Uterus (tissue), 2 donors: ENCODE measurements around the gene TGIF1.

Experiments
- CTCF ChIP-seq, 4 experiments: fragments of 200-600 bp in 2 of 4; fragments of 450-650 bp in 2 of 4; sonication (generic) in 2 of 4; IDR thresholded peaks; one replicate each; pipeline ENCODE4 v1.5.1; 2016 to 2019; ENCODE audit warnings: antibody characterized with exemption in 4 of 4, mild to moderate bottlenecking in 2 of 4, moderate library complexity in 1 of 4
- POLR2A ChIP-seq, 2 donors: fragments of 450-650 bp; IDR thresholded peaks; one replicate each; pipeline ENCODE4 v1.6.1; 2016; ENCODE audit warnings: antibody characterized with exemption in 2 of 2, mild to moderate bottlenecking in 1 of 2, moderate library complexity in 1 of 2

- TF ChIP-seq CTCF (IDR thresholded peaks at IDR 0.05) (no peak), POLR2A (IDR thresholded peaks at IDR 0.05) (no peak)
Observed at GRCh38 chr18:3468066-3468705, 18.2 kb downstream of the TGIF1 start.
